NCI-H510A (cell line): ENCODE data around the gene MPO.

Source experiments
- DNase-seq: peaks from one replicate; lab custom pipeline; 2025; lab: John Stamatoyannopoulos, UW

Gene MPO

DNA sequence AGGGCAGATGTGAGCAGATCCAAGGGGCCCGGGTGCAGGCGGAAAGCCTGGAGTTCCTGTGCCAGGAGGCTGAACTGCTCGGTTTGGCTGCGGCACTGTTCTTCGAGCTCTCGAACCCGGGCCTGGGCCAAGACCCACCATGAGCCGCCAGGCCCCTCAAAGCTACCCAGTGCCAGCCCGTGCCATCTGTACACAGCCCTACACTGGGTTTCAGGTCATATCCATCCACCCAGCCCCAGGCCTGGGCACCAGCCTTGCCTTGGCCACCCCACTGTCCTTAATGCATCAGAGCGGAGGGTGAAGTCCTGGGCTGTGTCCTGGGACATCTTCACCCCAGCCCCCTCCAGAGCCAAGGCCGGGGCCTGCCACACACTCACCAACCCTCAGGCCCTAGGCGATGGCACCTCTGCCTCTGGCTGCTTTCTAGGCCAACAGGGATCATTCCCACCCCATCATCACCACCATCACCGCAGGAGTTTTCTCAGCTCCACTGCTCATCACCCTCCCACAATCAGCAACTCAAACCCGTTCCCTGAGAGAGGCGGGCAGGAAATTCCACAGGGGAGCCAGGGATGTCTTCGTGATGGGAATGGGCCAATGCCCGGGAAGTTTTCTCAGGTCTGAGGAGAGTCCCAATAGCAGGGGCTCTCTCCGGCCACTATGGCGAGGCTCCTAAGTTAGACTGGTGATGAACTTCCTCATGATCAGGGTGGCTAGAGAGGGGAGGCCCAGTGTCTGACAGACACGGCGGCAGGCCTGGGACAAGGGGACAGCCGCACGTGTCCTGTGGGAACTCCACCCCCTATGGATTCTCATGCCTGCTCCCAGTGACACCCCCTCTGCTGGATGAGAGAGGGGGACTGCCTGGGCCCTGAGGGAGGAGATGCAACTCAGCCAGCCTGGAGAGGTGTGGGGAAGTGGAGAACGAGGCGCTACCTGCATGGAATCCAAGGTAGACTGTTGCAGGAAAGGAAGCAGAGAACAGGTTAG lies 38.7 kb upstream of the MPO start:
- no peak for DNase-seq

DNA sequence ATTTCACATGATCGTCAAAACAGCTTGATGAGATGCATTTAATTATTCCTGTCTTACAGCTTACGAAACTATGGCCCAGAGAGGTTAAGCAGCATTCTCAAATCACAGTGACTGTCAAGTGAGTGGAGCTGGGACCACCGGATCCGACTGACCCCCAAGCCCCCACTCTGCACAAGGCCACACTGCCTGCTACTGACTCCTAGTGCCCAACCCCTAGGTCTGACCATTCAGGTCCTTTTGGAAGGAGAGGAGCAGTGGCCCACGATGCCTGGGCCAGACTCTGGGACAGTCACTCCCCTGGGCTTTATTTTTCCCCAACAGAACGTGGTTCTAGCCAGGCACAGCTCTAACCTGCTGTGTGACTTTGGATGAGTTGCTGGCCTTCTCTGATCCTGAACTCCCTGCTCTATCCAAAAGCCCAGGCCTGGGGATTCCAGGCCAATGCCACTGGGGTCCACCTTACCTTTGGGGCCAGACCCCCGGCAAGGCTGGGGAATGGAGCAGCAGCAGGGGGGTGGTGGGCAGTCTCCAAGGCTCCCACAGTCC lies 38.0 kb upstream of the MPO start:
- no peak for DNase-seq

DNA sequence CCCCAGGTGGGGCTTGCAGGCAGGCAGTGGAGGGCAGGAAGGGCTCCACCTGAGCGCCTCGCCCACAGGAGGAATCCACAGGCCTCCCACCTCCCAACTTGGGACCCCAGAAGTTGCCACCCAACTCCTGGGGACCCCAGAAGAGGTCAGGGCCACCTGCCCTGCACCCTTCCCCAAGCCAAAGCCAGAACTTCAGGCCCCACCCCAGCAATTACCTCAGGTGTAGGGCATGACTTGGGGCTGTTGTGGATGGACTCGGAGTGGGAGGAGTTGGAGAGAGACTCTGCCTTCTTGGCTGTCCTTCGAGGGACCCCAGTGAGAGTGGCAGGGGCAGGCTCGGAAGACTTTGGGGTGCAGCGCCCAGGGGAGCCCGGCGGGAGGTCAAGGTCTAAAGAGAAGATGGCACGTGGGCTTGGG lies 37.3 kb upstream of the MPO start:
- DNase-seq, result no peak

DNA sequence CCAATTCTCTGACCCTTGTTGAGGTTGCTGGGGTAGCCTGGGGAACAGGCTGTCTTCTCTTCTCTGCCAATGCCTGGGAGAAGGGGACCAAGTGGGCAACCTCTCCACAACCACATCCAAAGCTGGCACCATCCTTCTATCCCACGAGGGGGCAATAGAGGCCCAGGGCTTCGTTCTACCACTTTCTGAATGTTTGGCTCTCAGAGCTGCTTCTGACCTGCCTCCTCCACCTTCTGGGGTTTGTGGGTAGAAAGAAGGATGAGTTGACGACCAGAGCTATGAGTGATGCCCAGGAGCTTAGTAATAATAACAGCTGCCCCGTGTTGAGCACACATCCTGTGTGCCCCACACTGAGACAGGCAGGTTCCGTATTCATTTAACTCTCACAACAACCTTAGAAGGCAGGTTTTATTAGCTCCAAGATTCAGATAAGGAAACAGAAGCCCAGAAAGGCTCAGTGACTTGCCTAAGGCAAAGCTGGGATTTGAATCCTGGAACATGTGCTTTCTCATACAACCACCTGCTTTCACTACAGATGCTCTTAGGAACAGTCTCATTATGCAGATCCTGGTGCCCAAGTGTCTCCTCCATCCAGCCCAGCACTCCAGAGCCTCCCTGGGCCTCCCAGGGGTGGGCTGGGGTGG lies 36.8 kb upstream of the MPO start:
- DNase-seq, result peak; percentile 34

- DNase-seq, result no peak
Measured at GRCh38 chr17:58316260-58316960, 35.7 kb upstream of the MPO start.

- no peak for DNase-seq
Measured at GRCh38 chr17:58315750-58316149, 35.0 kb upstream of the MPO start.

DNA sequence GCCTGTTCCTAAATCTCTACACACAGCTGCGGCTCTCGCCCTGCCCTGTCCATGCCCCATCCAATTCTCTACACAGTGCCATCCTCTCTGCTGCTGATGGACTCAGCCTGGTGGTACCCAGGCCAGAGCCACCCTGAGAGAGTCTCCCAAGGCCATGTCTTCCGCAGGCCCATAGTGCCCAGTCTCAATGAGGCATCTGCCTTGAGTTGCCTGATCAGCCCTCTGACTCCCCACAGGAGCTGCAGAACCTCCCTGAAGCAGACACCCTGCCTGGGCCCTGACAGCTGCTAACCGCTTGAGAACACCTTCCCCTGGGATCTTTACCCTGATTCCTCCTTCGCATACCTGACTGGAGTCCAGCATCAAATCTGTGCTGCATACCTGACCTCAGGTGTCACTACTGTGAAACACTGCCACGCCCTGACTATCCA lies 34.6 kb upstream of the MPO start:
- no peak for DNase-seq

- no peak for DNase-seq
Measured at GRCh38 chr17:58314706-58315015, 33.9 kb upstream of the MPO start.

DNA sequence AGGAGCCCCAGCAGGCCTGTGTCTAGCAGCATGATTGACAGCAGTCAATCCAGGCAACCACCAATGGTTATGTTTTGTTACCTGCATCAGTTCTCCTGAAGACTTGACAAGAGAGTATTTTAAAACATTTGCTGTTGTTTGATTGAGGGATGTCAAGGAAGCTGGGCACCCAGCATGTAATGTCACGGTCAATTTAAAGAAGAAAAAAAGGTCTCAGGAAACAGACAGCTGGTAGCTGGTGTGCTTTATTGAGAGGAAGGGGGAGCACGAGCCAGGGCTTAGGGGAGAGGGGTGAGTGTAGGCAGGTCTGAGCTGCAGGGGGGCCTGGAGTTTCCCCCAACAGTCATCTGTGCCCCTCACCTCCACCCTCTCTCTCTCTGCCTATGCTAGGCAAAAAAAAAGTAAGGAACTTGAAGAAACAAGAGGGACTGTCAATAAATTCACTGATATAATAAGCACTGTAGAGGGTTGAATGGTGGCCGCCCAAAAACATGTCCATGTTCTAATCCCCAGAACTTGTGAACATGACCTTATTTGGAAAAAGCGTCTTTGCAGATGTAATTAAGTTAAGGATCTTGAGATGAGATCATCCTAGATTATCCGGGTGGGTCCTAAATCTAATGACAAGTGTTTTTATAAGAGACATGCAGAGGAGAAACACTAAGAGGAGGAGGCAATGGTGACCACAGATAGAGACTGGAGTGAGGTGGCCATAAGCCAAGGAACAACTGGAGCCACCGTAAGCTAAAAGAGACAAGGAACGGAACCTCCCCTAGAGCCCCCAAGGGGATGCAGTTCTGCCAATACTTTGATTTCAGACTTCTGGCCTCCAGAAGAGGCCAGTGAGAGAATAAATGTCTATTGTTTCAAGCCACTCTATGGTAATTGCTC lies 33.3 kb upstream of the MPO start:
- DNase-seq, result no peak

DNA sequence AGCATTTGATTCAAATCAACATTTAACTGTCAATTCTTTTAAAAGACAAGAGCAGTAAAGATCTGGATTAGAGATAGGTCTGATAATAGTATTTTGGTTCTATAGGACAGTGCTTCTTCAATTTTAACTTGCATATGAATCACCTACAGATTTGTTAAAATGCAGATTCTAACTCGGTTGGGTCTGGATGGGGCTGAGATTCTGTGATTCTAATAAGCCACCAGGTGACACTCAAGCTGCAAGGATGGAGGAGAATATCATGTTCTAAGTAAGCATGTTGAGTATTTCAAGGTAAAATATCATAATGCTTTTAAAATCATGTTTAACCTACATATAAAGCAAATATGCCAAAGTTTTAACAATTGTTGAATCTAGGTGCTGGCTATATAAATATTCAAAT lies 32.1 kb upstream of the MPO start:
- no peak for DNase-seq

GRCh38 chr17:58312021-58312630 lies 31.4 kb upstream of the MPO start:
- no peak for DNase-seq

DNA sequence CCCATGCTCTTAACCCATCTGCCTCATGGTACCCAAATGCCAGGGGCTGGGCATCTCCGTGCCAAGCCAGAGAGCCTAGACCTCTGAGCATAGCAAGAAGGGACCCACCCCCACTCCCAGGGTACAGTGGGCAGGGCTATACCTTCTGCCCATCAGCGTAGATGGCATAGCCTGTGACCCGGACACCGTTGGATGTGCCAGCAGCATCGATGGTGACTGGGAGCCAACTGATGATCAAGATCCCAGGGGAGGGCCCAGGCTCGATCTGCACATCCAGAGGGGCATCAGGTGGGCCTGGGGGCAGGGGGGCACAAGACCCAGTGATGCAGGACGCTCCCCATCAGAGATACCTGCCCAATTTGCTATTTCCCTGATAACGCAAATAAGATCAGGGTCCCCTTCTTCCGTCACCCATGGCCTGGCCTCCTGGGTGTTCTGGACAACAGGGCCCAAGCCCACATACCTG lies 30.7 kb upstream of the MPO start:
- DNase-seq, result no peak

- DNase-seq, result no peak
Measured at GRCh38 chr17:58310511-58311428, 30.0 kb upstream of the MPO start.

- no peak for DNase-seq
Measured at GRCh38 chr17:58309918-58310259, 29.2 kb upstream of the MPO start.

GRCh38 chr17:58308985-58309917 lies 28.5 kb upstream of the MPO start:
- no peak for DNase-seq

- DNase-seq, result no peak
Measured at GRCh38 chr17:58308173-58308984, 27.6 kb upstream of the MPO start.

- no peak for DNase-seq
Measured at GRCh38 chr17:58307468-58308172, 26.9 kb upstream of the MPO start.
